Measurements from ENCODE around the gene DLK1.

DNA sequence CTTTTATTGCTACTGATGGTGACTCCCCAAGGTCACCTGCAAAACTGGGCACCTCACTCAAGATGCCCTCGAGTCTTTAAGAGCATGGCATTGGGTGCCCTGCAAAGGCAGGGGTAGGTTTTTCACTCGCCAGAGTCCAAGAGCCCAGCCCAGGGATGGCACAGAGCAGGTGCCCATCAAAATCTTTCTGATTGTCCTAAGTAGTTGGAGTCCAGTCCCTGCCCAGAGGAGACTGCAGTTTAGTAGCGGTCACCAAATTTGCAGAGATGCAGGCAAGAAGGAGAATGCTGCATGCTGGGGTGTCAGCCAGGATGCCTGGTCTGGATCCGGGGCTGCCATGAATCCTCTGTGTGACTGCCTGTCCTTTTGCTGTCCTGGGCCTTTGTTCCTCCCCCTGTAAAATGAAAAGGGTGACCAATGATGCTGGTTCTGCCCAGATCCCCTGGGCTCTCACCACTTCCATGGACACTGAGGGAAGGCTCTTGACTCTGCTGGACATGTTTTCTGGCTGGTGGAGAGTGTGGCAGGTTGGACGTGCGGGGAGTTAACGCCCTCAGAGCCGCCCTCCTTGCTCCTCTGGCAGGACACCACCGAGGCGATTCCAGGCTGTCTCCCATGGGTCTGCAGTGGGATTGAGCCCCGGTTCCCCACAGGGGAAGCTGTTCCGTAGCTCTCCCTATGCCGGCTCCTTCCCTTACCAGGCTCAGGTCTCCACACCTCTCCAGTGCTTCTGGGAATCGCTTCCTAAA is 41.3 kb downstream of the DLK1 start:
- TF ChIP-seq CTCF (IDR thresholded peaks at IDR 0.05), result no peak
- no peak for TF ChIP-seq TAF1 (IDR thresholded peaks at IDR 0.05; ENCODE audit: borderline replicate concordance, low read depth, low read length)
- TF ChIP-seq GABPA (IDR thresholded peaks at IDR 0.05; ENCODE audit: low read depth), result no peak

All from SK-N-SH (cell line).